DOHH2 (cell line): ENCODE measurements around the gene QRFP.

ENCODE experiments used
- H3F3A ChIP-seq: fragments of 200-600 bp; sonication (generic), shearing (Covaris generic); 2 replicates; pipeline ENCODE4 v1.6.0; 2016; ENCODE audit warnings: antibody characterized with exemption, mild to moderate bottlenecking; ENCODE audit not compliant: control insufficient read depth, insufficient read depth
- H3K27ac ChIP-seq: fragments of 200-600 bp; sonication (generic); 2 replicates; pipeline ENCODE4 v1.5.1; 2014; ENCODE audit warnings: low read depth, mild to moderate bottlenecking, low read length, moderate library complexity
- H3K27me3 ChIP-seq: fragments of 200-600 bp; sonication (generic); 2 replicates; pipeline ENCODE4 v1.6.1; 2014; ENCODE audit warnings: mild to moderate bottlenecking, low read length, mixed read lengths; ENCODE audit not compliant: control insufficient read depth
- H3K36me3 ChIP-seq: fragments of 200-600 bp; sonication (generic); 2 replicates; pipeline ENCODE4 v1.6.1; 2014; ENCODE audit warnings: mild to moderate bottlenecking, low read length, moderate library complexity, mixed read lengths; ENCODE audit not compliant: control insufficient read depth
- H3K4me1 ChIP-seq: fragments of 200-600 bp; sonication (generic); 2 replicates; pipeline ENCODE4 v1.6.1; 2014; ENCODE audit warnings: mild to moderate bottlenecking, low read length, mixed read lengths; ENCODE audit not compliant: control insufficient read depth
- H3K4me2 ChIP-seq: fragments of 200-600 bp; sonication (generic); 2 replicates; pipeline ENCODE4 v1.6.0; 2014; ENCODE audit warnings: mild to moderate bottlenecking, low read length, moderate library complexity
- H3K4me3 ChIP-seq: fragments of 200-600 bp; sonication (generic); 2 replicates; pipeline ENCODE4 v1.5.1; 2014; ENCODE audit warnings: mild to moderate bottlenecking, low read length, mixed read lengths
- H3K79me2 ChIP-seq: fragments of 200-600 bp; sonication (generic); 2 replicates; pipeline ENCODE4 v1.6.1; 2014; ENCODE audit warnings: mild to moderate bottlenecking, low read length, mixed read lengths; ENCODE audit not compliant: control insufficient read depth
- H3K9me2 ChIP-seq: fragments of 200-600 bp; sonication (generic); replicated peaks from 2 replicates; pipeline ENCODE4 v1.6.1; 2014; ENCODE audit warnings: mild to moderate bottlenecking, low read length, mixed read lengths; ENCODE audit not compliant: control insufficient read depth
- H3K9me3 ChIP-seq: fragments of 200-600 bp; sonication (generic); 2 replicates; pipeline ENCODE4 v1.6.1; 2014; ENCODE audit warnings: antibody characterized with exemption, low read length, mixed read lengths; ENCODE audit not compliant: control insufficient read depth, insufficient read depth
- H4K20me1 ChIP-seq: fragments of 200-600 bp; sonication (generic); 2 replicates; pipeline ENCODE4 v1.6.0; 2014; ENCODE audit warnings: low read depth, mild to moderate bottlenecking, antibody characterized with exemption, low read length, moderate library complexity; ENCODE audit not compliant: control insufficient read depth, insufficient read depth
- EZH2phosphoT487 ChIP-seq: fragments of 200-600 bp; sonication (generic); IDR thresholded peaks from 2 replicates; pipeline ENCODE4 v1.6.1; 2017; ENCODE audit warnings: borderline replicate concordance, mild to moderate bottlenecking, antibody characterized with exemption, low read length, moderate library complexity, mixed read lengths
- TF ChIP-seq, protein P1 (sequence below): fragments of 200-600 bp; sonication (generic); IDR thresholded peaks from one replicate; pipeline ENCODE4 v1.5.1; 2014; ENCODE audit warnings: antibody characterized with exemption, mild to moderate bottlenecking, low read depth, low read length; ENCODE audit not compliant: poor library complexity, severe bottlenecking

QRFP gene

DNA sequence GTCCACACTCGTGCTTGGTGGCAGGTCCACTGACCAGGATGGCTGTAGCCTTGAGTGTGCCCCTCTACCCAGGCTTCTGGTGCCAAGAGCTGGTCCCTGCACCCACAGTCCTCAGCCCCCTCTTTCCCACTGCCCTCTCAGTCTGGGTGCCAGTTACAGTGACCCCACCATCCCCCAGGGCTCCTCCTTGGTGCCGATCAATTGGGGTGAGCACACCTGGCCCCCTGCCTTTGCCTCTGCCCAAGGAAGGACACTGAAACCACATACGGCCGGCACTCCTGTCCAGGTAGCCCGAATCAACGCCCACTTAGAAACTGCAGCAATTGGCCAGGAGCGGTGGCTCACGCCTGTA, 18.5 kb upstream of the QRFP start:
- Histone ChIP-seq H3K27ac (no peak overlapping the region), H3K27me3 (no peaks in the 10 kb centered on the region), H3F3A (no peaks in the 10 kb centered on the region), H4K20me1 (no peaks in the 10 kb centered on the region), H3K9me2 (no peaks in the 10 kb centered on the region), H3K79me2 (no peaks in the 10 kb centered on the region), H3K4me2 (no peak overlapping the region), H3K4me3 (no peak overlapping the region), H3K4me1 (no peaks in the 10 kb centered on the region), H3K9me3 (no peaks in the 10 kb centered on the region), H3K36me3 (no peaks in the 10 kb centered on the region)
- no peak for TF ChIP-seq EZH2phosphoT487
- TF ChIP-seq, protein P1, sequence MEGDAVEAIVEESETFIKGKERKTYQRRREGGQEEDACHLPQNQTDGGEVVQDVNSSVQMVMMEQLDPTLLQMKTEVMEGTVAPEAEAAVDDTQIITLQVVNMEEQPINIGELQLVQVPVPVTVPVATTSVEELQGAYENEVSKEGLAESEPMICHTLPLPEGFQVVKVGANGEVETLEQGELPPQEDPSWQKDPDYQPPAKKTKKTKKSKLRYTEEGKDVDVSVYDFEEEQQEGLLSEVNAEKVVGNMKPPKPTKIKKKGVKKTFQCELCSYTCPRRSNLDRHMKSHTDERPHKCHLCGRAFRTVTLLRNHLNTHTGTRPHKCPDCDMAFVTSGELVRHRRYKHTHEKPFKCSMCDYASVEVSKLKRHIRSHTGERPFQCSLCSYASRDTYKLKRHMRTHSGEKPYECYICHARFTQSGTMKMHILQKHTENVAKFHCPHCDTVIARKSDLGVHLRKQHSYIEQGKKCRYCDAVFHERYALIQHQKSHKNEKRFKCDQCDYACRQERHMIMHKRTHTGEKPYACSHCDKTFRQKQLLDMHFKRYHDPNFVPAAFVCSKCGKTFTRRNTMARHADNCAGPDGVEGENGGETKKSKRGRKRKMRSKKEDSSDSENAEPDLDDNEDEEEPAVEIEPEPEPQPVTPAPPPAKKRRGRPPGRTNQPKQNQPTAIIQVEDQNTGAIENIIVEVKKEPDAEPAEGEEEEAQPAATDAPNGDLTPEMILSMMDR: no peak

DNA sequence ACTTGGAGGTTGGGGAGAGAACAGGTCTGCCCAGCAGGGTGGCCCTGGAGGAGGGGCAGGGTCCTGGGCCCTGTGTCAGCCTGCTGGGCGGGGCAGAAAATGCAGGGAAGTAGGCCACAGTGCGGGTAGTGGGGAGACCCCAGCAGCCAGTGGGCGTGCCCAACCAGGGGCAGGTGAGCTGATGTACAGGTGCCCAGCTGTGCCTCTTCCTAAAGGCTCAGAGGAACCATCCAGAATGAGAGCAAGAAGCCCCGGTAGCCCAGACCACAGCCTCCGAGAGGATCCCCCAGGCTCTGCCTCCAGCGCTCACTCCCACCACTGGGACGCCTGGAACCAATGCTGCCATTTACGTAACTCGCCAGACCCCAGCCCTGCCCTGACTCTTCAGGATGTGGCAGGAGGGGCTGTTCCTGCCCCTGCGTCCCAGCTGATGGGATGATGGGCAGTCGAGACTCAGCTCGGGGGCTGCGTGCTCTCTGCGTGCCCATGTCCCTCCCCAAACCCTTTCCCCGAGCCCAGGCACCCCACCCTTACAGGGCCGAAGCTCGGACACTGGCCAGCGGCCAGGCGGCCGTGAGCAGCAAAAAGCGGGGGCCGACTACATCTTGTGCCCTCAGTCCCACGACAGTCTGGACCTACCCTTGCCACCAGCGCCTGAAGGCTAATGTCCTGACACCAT, 17.9 kb upstream of the QRFP start:
- Histone ChIP-seq H3K79me2 (no peaks in the 10 kb centered on the region), H3F3A (no peaks in the 10 kb centered on the region), H3K27me3 (no peaks in the 10 kb centered on the region), H3K4me2 (no peak overlapping the region), H3K4me3 (no peak overlapping the region), H3K9me2 (no peaks in the 10 kb centered on the region), H3K27ac (no peak overlapping the region), H3K4me1 (no peaks in the 10 kb centered on the region), H3K36me3 (no peaks in the 10 kb centered on the region), H3K9me3 (no peaks in the 10 kb centered on the region), H4K20me1 (no peaks in the 10 kb centered on the region)
- no peak for TF ChIP-seq EZH2phosphoT487
- TF ChIP-seq, protein P1: no peak

DNA sequence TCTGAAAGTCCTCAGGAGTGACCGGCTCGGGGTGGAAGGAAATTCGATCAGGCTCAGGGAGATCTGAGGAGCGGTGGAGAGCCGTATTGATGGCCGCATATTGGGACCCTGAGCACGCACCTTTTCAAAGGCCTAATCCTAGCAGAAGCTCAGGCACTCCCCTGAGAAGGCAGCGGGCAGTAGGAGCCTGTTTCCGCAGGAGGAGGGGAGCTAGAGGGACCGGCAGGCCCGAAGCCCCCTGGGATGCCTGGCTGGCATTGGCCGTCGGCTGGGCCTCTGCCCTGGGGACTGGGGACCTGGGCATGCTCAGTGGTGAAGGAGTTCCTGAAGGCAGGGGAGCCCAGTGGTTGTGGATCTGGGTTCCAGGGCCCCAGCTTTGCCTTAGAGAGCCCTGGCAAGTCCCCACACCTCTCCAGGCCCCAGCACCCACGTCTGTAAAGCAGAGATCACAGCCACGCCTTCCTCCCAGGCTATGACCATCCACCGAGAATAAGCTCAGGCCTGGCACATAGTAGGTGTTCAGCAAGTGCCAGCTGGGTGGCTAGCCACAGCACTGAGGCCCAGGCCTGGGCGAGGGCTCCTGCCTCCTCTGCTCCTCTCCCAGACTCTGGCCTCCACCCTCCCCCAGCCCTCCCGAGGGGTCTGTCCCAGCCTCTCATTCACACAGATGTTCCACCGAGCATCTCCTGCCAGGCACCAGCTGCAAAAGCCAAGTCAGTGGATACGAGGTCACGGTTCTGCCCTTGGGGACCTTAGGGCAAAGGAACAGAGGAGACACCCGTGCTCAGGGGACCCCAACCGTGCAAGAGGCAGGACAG, 17.2 kb upstream of the QRFP start:
- H3K79me2 ChIP-seq: no peaks in the 10 kb centered on the region

More for the DNA sequence above, 17.2 kb upstream of the QRFP start:
- Histone ChIP-seq H3K4me2 (no peak overlapping the region), H3K4me1 (no peaks in the 10 kb centered on the region), H3K27ac (no peak overlapping the region), H3K9me2 (no peaks in the 10 kb centered on the region), H3K36me3 (no peaks in the 10 kb centered on the region), H4K20me1 (no peaks in the 10 kb centered on the region), H3K9me3 (no peaks in the 10 kb centered on the region), H3K27me3 (no peaks in the 10 kb centered on the region), H3K4me3 (no peak overlapping the region), H3F3A (no peaks in the 10 kb centered on the region)
- TF ChIP-seq, protein P1: no peak
- TF ChIP-seq EZH2phosphoT487: no peak
